ENCODE data around the gene LMX1A.

LMX1A gene

GRCh38 chr1:165276314-165276713, 80.2 kb downstream of the LMX1A start:
- Histone ChIP-seq H3K27me3 (ENCODE audit: control insufficient read depth in 3 of 3, insufficient read depth in 3 of 3, low read depth in 1 of 3, low read length in 3 of 3) (peaks cover 0 to 2% (median 0%) of the 10 kb centered on the region in 3 experiments), H4K8ac (ENCODE audit: low read depth, low read length) (no peak overlapping the region), H3K4me3 (ENCODE audit: low read length in 2 of 2) (no peak overlapping the region), H3K9me3 (replicated peaks in 1 of 2; ENCODE audit: control insufficient read depth in 2 of 2, insufficient read depth in 1 of 2, low read depth in 1 of 2, low read length in 2 of 2) (no peaks in the 10 kb centered on the region), H2BK5ac (ENCODE audit: low read length) (no peak overlapping the region), H3K4me1 (ENCODE audit: control insufficient read depth in 2 of 2, insufficient read depth in 1 of 2, low read depth in 1 of 2, low read length in 2 of 2) (peaks cover 0 to 19% of the 10 kb centered on the region in 2 donors), H3K4ac (ENCODE audit: low read length) (no peak overlapping the region), H4K91ac (ENCODE audit: low read depth, low read length, poor library complexity) (no peak overlapping the region), H3K36me3 (replicated peaks in 1 of 2; ENCODE audit: control insufficient read depth in 2 of 2, insufficient read depth in 2 of 2, low read length in 2 of 2) (no peaks in the 10 kb centered on the region), H2BK15ac (ENCODE audit: low read length) (no peak overlapping the region), H3K27ac (replicated peaks; ENCODE audit: low read length) (no peak overlapping the region), H2BK120ac (ENCODE audit: low read depth, low read length) (no peak overlapping the region), H2BK12ac (ENCODE audit: low read length) (no peak overlapping the region), H2AFZ (ENCODE audit: low read length) (no peak overlapping the region), H3K4me2 (ENCODE audit: insufficient read depth, low read length, poor library complexity, severe bottlenecking) (no peak overlapping the region), H3K14ac (ENCODE audit: low read length) (no peak overlapping the region), H3K79me1 (ENCODE audit: low read depth, low read length) (no peaks in the 10 kb centered on the region), H2AK5ac (ENCODE audit: low read depth, low read length) (no peak overlapping the region), H3K9ac (ENCODE audit: low read depth, low read length, poor library complexity) (no peak overlapping the region), H3K18ac (ENCODE audit: low read length) (no peak overlapping the region), H3K23ac (ENCODE audit: low read depth, low read length, poor library complexity) (no peak overlapping the region)
- no peak for DNase-seq (ENCODE audit: low spot score)
- WGBS, 2 donors (ENCODE audit: extremely low coverage in 2 of 2, insufficient read length in 2 of 2, insufficient replicate concordance in 1 of 2) = no CpG with 5 or more reads among the region's 2 CpGs

GRCh38 chr1:165265196-165265838, 91.2 kb downstream of the LMX1A start:
- Histone ChIP-seq H4K8ac (ENCODE audit: low read depth, low read length) (no peak overlapping the region), H3K18ac (ENCODE audit: low read length) (no peak overlapping the region), H3K27me3 (ENCODE audit: control insufficient read depth in 3 of 3, insufficient read depth in 3 of 3, low read depth in 1 of 3, low read length in 3 of 3) (no peaks in the 10 kb centered on the region), H3K79me1 (ENCODE audit: low read depth, low read length) (no peaks in the 10 kb centered on the region), H3K14ac (ENCODE audit: low read length) (no peak overlapping the region), H2AFZ (ENCODE audit: low read length) (no peak overlapping the region), H2AK5ac (ENCODE audit: low read depth, low read length) (no peak overlapping the region), H3K27ac (replicated peaks; ENCODE audit: low read length) (no peak overlapping the region), H4K91ac (ENCODE audit: low read depth, low read length, poor library complexity) (no peak overlapping the region), H3K9me3 (replicated peaks in 1 of 2; ENCODE audit: control insufficient read depth in 2 of 2, insufficient read depth in 1 of 2, low read depth in 1 of 2, low read length in 2 of 2) (no peaks in the 10 kb centered on the region), H3K4ac (ENCODE audit: low read length) (no peak overlapping the region), H2BK12ac (ENCODE audit: low read length) (no peak overlapping the region), H3K4me3 (ENCODE audit: low read length in 2 of 2) (no peak overlapping the region), H3K36me3 (replicated peaks in 1 of 2; ENCODE audit: control insufficient read depth in 2 of 2, insufficient read depth in 2 of 2, low read length in 2 of 2) (no peaks in the 10 kb centered on the region), H3K23ac (ENCODE audit: low read depth, low read length, poor library complexity) (no peak overlapping the region), H3K4me1 (ENCODE audit: control insufficient read depth in 2 of 2, insufficient read depth in 1 of 2, low read depth in 1 of 2, low read length in 2 of 2) (no peaks in the 10 kb centered on the region), H2BK15ac (ENCODE audit: low read length) (no peak overlapping the region), H3K4me2 (ENCODE audit: insufficient read depth, low read length, poor library complexity, severe bottlenecking) (no peak overlapping the region), H2BK5ac (ENCODE audit: low read length) (no peak overlapping the region), H2BK120ac (ENCODE audit: low read depth, low read length) (no peak overlapping the region), H3K9ac (ENCODE audit: low read depth, low read length, poor library complexity) (no peak overlapping the region)
- no CpG with 5 or more reads among the region's 3 CpGs for WGBS, 2 donors (ENCODE audit: extremely low coverage in 2 of 2, insufficient read length in 2 of 2, insufficient replicate concordance in 1 of 2)
- no peak for DNase-seq (ENCODE audit: low spot score)

GRCh38 chr1:165259706-165260428, 96.6 kb downstream of the LMX1A start:
- H3K36me3 ChIP-seq (replicated peaks in 1 of 2; ENCODE audit: control insufficient read depth in 2 of 2, insufficient read depth in 2 of 2, low read length in 2 of 2) = no peaks in the 10 kb centered on the region
- no peak overlapping the region for H3K4me3 ChIP-seq (ENCODE audit: low read length in 2 of 2)
- peaks cover 0 to 12% of the 10 kb centered on the region in 2 donors for H3K4me1 ChIP-seq (ENCODE audit: control insufficient read depth in 2 of 2, insufficient read depth in 1 of 2, low read depth in 1 of 2, low read length in 2 of 2)
- no peak overlapping the region for H3K4ac ChIP-seq (ENCODE audit: low read length)
- no peak overlapping the region for H3K14ac ChIP-seq (ENCODE audit: low read length)
- H3K27ac ChIP-seq (replicated peaks; ENCODE audit: low read length) = no peak overlapping the region
- H3K18ac ChIP-seq (ENCODE audit: low read length) = no peak overlapping the region
- no peak for DNase-seq (ENCODE audit: low spot score)
- no peak overlapping the region for H3K4me2 ChIP-seq (ENCODE audit: insufficient read depth, low read length, poor library complexity, severe bottlenecking)
- no peak overlapping the region for H2BK15ac ChIP-seq (ENCODE audit: low read length)
- H3K9ac ChIP-seq (ENCODE audit: low read depth, low read length, poor library complexity) = no peak overlapping the region
- no peaks in the 10 kb centered on the region for H3K9me3 ChIP-seq (replicated peaks in 1 of 2; ENCODE audit: control insufficient read depth in 2 of 2, insufficient read depth in 1 of 2, low read depth in 1 of 2, low read length in 2 of 2)
- H2BK120ac ChIP-seq (ENCODE audit: low read depth, low read length) = no peak overlapping the region
- no peak overlapping the region for H3K23ac ChIP-seq (ENCODE audit: low read depth, low read length, poor library complexity)
- no peak overlapping the region for H4K8ac ChIP-seq (ENCODE audit: low read depth, low read length)
- no peaks in the 10 kb centered on the region for H3K79me1 ChIP-seq (ENCODE audit: low read depth, low read length)
- no peak overlapping the region for H2BK12ac ChIP-seq (ENCODE audit: low read length)
- H3K27me3 ChIP-seq (ENCODE audit: control insufficient read depth in 3 of 3, insufficient read depth in 3 of 3, low read depth in 1 of 3, low read length in 3 of 3) = no peaks in the 10 kb centered on the region
- H4K91ac ChIP-seq (ENCODE audit: low read depth, low read length, poor library complexity) = no peak overlapping the region
- no CpG with 5 or more reads among the region's 3 CpGs for WGBS, 2 donors (ENCODE audit: extremely low coverage in 2 of 2, insufficient read length in 2 of 2, insufficient replicate concordance in 1 of 2)
- no peak overlapping the region for H2AK5ac ChIP-seq (ENCODE audit: low read depth, low read length)
- H2BK5ac ChIP-seq (ENCODE audit: low read length) = no peak overlapping the region
- H2AFZ ChIP-seq (ENCODE audit: low read length) = no peak overlapping the region

GRCh38 chr1:165259236-165259635, 97.3 kb downstream of the LMX1A start:
- Histone ChIP-seq H3K18ac (ENCODE audit: low read length) (no peak overlapping the region), H3K4me2 (ENCODE audit: insufficient read depth, low read length, poor library complexity, severe bottlenecking) (no peak overlapping the region), H3K14ac (ENCODE audit: low read length) (no peak overlapping the region), H3K79me1 (ENCODE audit: low read depth, low read length) (no peaks in the 10 kb centered on the region), H2BK120ac (ENCODE audit: low read depth, low read length) (no peak overlapping the region), H2BK15ac (ENCODE audit: low read length) (no peak overlapping the region), H3K9ac (ENCODE audit: low read depth, low read length, poor library complexity) (no peak overlapping the region), H4K8ac (ENCODE audit: low read depth, low read length) (no peak overlapping the region), H2AFZ (ENCODE audit: low read length) (no peak overlapping the region), H3K4me3 (ENCODE audit: low read length in 2 of 2) (no peak overlapping the region), H2AK5ac (ENCODE audit: low read depth, low read length) (no peak overlapping the region), H3K23ac (ENCODE audit: low read depth, low read length, poor library complexity) (peak overlapping the region; percentile 16), H3K4me1 (ENCODE audit: control insufficient read depth in 2 of 2, insufficient read depth in 1 of 2, low read depth in 1 of 2, low read length in 2 of 2) (peaks cover 0 to 16% of the 10 kb centered on the region in 2 donors), H2BK5ac (ENCODE audit: low read length) (no peak overlapping the region), H3K36me3 (replicated peaks in 1 of 2; ENCODE audit: control insufficient read depth in 2 of 2, insufficient read depth in 2 of 2, low read length in 2 of 2) (no peaks in the 10 kb centered on the region), H3K27me3 (ENCODE audit: control insufficient read depth in 3 of 3, insufficient read depth in 3 of 3, low read depth in 1 of 3, low read length in 3 of 3) (no peaks in the 10 kb centered on the region), H3K27ac (replicated peaks; ENCODE audit: low read length) (no peak overlapping the region), H2BK12ac (ENCODE audit: low read length) (no peak overlapping the region), H3K9me3 (replicated peaks in 1 of 2; ENCODE audit: control insufficient read depth in 2 of 2, insufficient read depth in 1 of 2, low read depth in 1 of 2, low read length in 2 of 2) (no peaks in the 10 kb centered on the region), H3K4ac (ENCODE audit: low read length) (no peak overlapping the region), H4K91ac (ENCODE audit: low read depth, low read length, poor library complexity) (no peak overlapping the region)
- no CpG with 5 or more reads among the region's 2 CpGs for WGBS, 2 donors (ENCODE audit: extremely low coverage in 2 of 2, insufficient read length in 2 of 2, insufficient replicate concordance in 1 of 2)
- DNase-seq (ENCODE audit: low spot score) = no peak

All from neuronal stem cell (in vitro differentiated cells).